ENCODE measurements around the gene LRCH1. TPM values are rescaled to one million over a fixed set of nuclear protein-coding genes. Genes with fewer than 3 reads are reported as not detected.

The LRCH1 gene
- total RNA-seq, 4 donors from 2014 or later = 54.3 to 72.2 (median 57.4) TPM

DNA sequence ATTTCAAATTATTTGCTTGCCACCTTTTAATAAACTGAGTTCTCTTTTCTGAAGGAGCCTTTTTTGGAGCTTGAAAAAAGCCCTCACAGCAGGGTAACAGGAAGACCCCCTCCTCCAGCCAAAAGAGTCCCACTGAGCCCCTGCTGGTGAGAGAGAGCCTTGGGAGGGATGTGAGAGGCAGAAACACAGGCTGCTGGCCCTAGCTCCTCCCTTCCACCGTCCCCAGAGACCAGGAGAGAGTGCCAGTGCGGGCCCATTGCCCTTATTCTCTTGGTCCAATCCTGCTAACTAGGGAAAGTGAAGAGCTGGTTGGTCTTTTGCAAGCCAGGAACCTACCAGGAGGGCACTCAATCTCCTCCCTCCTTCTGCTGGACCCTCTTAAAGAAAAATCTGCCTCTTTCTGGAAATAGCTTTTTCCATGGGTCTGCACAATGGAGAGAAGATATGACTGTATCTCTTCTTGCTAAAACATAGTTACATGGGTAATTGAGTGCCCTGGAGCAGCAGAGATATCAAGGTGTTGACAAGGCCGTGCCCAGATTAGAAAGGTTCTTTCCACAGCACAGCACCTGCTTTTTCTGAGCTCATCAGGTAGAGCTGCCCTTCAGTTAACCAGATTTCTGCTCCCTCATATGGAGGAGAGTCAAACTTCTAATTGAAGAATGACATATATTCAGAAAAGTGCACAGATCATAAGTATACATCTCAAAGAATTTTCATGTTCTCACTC lies 113.9 kb downstream of the LRCH1 start:
- Histone ChIP-seq H3K9me3 (no peaks in the 10 kb centered on the region), H3K27ac (peak overlapping the region; percentile 1 to 65 (median 56)), H3K36me3 (peaks cover 0 to 9% of the 10 kb centered on the region in 2 donors), H3K4me3 (no peak overlapping the region), H3K4me1 (peaks cover 16 to 74% (median 31%) of the 10 kb centered on the region in 3 donors), H3K27me3 (no peaks in the 10 kb centered on the region)
- no peak for ATAC-seq
- TF ChIP-seq POLR2A (IDR thresholded peaks at IDR 0.05) (no peak), POLR2AphosphoS5 (IDR thresholded peaks at IDR 0.05) (no peak), EP300 (IDR thresholded peaks at IDR 0.05) (no peak)
- TF ChIP-seq, protein P1, sequence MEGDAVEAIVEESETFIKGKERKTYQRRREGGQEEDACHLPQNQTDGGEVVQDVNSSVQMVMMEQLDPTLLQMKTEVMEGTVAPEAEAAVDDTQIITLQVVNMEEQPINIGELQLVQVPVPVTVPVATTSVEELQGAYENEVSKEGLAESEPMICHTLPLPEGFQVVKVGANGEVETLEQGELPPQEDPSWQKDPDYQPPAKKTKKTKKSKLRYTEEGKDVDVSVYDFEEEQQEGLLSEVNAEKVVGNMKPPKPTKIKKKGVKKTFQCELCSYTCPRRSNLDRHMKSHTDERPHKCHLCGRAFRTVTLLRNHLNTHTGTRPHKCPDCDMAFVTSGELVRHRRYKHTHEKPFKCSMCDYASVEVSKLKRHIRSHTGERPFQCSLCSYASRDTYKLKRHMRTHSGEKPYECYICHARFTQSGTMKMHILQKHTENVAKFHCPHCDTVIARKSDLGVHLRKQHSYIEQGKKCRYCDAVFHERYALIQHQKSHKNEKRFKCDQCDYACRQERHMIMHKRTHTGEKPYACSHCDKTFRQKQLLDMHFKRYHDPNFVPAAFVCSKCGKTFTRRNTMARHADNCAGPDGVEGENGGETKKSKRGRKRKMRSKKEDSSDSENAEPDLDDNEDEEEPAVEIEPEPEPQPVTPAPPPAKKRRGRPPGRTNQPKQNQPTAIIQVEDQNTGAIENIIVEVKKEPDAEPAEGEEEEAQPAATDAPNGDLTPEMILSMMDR (IDR thresholded peaks at IDR 0.05) = no peak
- WGBS, 2 donors (ENCODE audit: low coverage in 1 of 2) = 42 to 100% methylated on average over 1 to 3 of the region's 3 CpGs

GRCh38 chr13:46667687-46668281 lies 114.8 kb downstream of the LRCH1 start:
- Histone ChIP-seq H3K4me1 (peaks cover 16 to 73% (median 27%) of the 10 kb centered on the region in 3 donors), H3K27me3 (no peaks in the 10 kb centered on the region), H3K27ac (peak overlapping the region; percentile 30 to 61 (median 48)), H3K9me3 (no peaks in the 10 kb centered on the region), H3K4me3 (no peak overlapping the region), H3K36me3 (peaks cover 0 to 9% of the 10 kb centered on the region in 2 donors)
- no peak for ATAC-seq
- TF ChIP-seq POLR2A (IDR thresholded peaks at IDR 0.05) (no peak), POLR2AphosphoS5 (IDR thresholded peaks at IDR 0.05) (no peak), EP300 (IDR thresholded peaks at IDR 0.05) (no peak)
- TF ChIP-seq, protein P1 (IDR thresholded peaks at IDR 0.05) = no peak
- 57 to 59% methylated on average over 4 of the region's 4 CpGs for WGBS, 2 donors (ENCODE audit: low coverage in 1 of 2)

DNA sequence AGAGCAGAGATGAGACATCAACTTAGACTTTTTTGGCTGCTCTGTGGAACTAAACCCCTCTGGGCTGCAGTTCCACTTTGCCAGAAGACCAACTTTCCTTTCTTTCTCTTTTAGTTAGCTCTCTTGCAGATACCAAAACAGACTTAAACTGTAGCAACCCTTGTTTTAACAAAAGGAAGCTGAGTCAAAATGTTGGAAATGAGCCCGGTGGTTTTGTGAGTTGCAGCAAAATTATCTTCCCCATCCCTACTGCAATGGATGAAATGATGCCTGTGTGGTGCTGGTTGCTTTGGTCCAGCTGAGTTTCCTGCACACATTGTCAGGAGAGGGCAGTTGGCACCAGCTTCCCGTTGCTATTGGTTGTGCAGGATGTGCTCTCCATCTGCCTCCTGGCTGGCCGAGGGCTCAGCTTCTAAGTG lies 115.3 kb downstream of the LRCH1 start:
- no peak for TF ChIP-seq EP300 (IDR thresholded peaks at IDR 0.05)
- peak; percentile 8 for TF ChIP-seq POLR2AphosphoS5 (IDR thresholded peaks at IDR 0.05)
- 0% methylated on average over 1 of the region's 3 CpGs; no CpG with 5 or more reads in 1 of the 2 donors for WGBS, 2 donors (ENCODE audit: low coverage in 1 of 2)
- H3K27ac ChIP-seq = peak overlapping the region; percentile 30 to 61 (median 48)
- peaks cover 0 to 9% of the 10 kb centered on the region in 2 donors for H3K36me3 ChIP-seq
- no peaks in the 10 kb centered on the region for H3K27me3 ChIP-seq
- no peaks in the 10 kb centered on the region for H3K9me3 ChIP-seq
- ATAC-seq = no peak
- H3K4me1 ChIP-seq = peaks cover 16 to 73% (median 23%) of the 10 kb centered on the region in 3 donors
- no peak overlapping the region for H3K4me3 ChIP-seq

GRCh38 chr13:46668931-46669525 lies 116.1 kb downstream of the LRCH1 start:
- no peak for ATAC-seq
- Histone ChIP-seq H3K27me3 (no peaks in the 10 kb centered on the region), H3K9me3 (no peaks in the 10 kb centered on the region), H3K4me1 (peaks cover 8 to 68% (median 19%) of the 10 kb centered on the region in 3 donors), H3K36me3 (peaks cover 0 to 9% of the 10 kb centered on the region in 2 donors), H3K27ac (peak overlapping the region in 1 of 4 donors; percentile 30), H3K4me3 (no peak overlapping the region)
- WGBS, 2 donors (ENCODE audit: low coverage in 1 of 2) = 61 to 76% methylated on average over 6 of the region's 6 CpGs
- TF ChIP-seq EP300 (IDR thresholded peaks at IDR 0.05) = no peak
- no peak for TF ChIP-seq POLR2AphosphoS5 (IDR thresholded peaks at IDR 0.05)
- TF ChIP-seq, protein P1 (IDR thresholded peaks at IDR 0.05) = no peak
- no peak for TF ChIP-seq POLR2A (IDR thresholded peaks at IDR 0.05)

- H3K4me3 ChIP-seq = no peak overlapping the region
- 39 to 64% methylated on average over 8 to 13 of the region's 15 CpGs for WGBS, 2 donors (ENCODE audit: low coverage in 1 of 2)
- peak overlapping the region in 2 of 4 donors; percentile 8 to 44 for H3K27ac ChIP-seq
- no peak for ATAC-seq
- H3K27me3 ChIP-seq = no peaks in the 10 kb centered on the region
- TF ChIP-seq EP300 (IDR thresholded peaks at IDR 0.05) (no peak), POLR2A (IDR thresholded peaks at IDR 0.05) (no peak), POLR2AphosphoS5 (IDR thresholded peaks at IDR 0.05) (no peak)
- TF ChIP-seq, protein P1 (IDR thresholded peaks at IDR 0.05) = no peak
- H3K4me1 ChIP-seq = peaks cover 5 to 52% (median 6%) of the 10 kb centered on the region in 3 donors
- peaks cover 0 to 9% of the 10 kb centered on the region in 2 donors for H3K36me3 ChIP-seq
- no peaks in the 10 kb centered on the region for H3K9me3 ChIP-seq
Measured at GRCh38 chr13:46672338-46673090, 119.5 kb downstream of the LRCH1 start.
